ENCODE data around the gene PRKCZ. TPM values are rescaled to one million over a fixed set of nuclear protein-coding genes. Genes with fewer than 3 reads are reported as not detected.

PRKCZ gene
- total RNA-seq, 1 experiment from 2014 or later = 0.83 TPM

- H3K9me3 ChIP-seq (replicated peaks) = no peaks in the 10 kb centered on the region
- peaks cover 16% of the 10 kb centered on the region for H3K27me3 ChIP-seq
- peak overlapping the region; percentile 12; the same call in 1 of the 2 replicates for H3K4me3 ChIP-seq
- H3K36me3 ChIP-seq = no peaks in the 10 kb centered on the region
- DNase-seq = peak; percentile 50 to 63
- peaks cover 6% of the 10 kb centered on the region; the same call in 1 of the 2 replicates for H3K4me1 ChIP-seq
- no peak overlapping the region for H3K27ac ChIP-seq
These were observed 9.2 kb downstream of the PRKCZ start for GRCh38 chr1:2059290-2059953.

GRCh38 chr1:2060072-2060471, 9.9 kb downstream of the PRKCZ start:
- H3K36me3 ChIP-seq = no peaks in the 10 kb centered on the region
- H3K4me3 ChIP-seq = peak overlapping the region; percentile 12; the same call in 1 of the 2 replicates
- peaks cover 16% of the 10 kb centered on the region for H3K27me3 ChIP-seq
- H3K4me1 ChIP-seq = peaks cover 6% of the 10 kb centered on the region; the same call in 1 of the 2 replicates
- DNase-seq = no peak
- no peaks in the 10 kb centered on the region for H3K9me3 ChIP-seq (replicated peaks)
- H3K27ac ChIP-seq = no peak overlapping the region

GRCh38 chr1:2060535-2060934, 10.3 kb downstream of the PRKCZ start:
- peaks cover 16% of the 10 kb centered on the region for H3K27me3 ChIP-seq
- H3K4me3 ChIP-seq = no peak overlapping the region
- no peak overlapping the region for H3K27ac ChIP-seq
- no peaks in the 10 kb centered on the region for H3K9me3 ChIP-seq (replicated peaks)
- no peaks in the 10 kb centered on the region for H3K36me3 ChIP-seq
- no peak for DNase-seq
- H3K4me1 ChIP-seq = peaks cover 6% of the 10 kb centered on the region; the same call in 1 of the 2 replicates

GRCh38 chr1:2061065-2061778, 11.0 kb downstream of the PRKCZ start:
- no peak overlapping the region for H3K27ac ChIP-seq
- H3K27me3 ChIP-seq = peaks cover 16% of the 10 kb centered on the region
- H3K36me3 ChIP-seq = no peaks in the 10 kb centered on the region
- H3K4me1 ChIP-seq = peaks cover 6% of the 10 kb centered on the region; the same call in 1 of the 2 replicates
- no peak overlapping the region for H3K4me3 ChIP-seq
- no peak for DNase-seq
- H3K9me3 ChIP-seq (replicated peaks) = peaks cover 4% of the 10 kb centered on the region; the same call in 1 of the 2 replicates

- Histone ChIP-seq H3K4me3 (no peak overlapping the region), H3K36me3 (no peaks in the 10 kb centered on the region), H3K9me3 (replicated peaks) (peaks cover 4% of the 10 kb centered on the region; the same call in 1 of the 2 replicates), H3K4me1 (no peaks in the 10 kb centered on the region), H3K27me3 (peaks cover 7% of the 10 kb centered on the region; the same call in 1 of the 2 replicates), H3K27ac (no peak overlapping the region)
- DNase-seq = no peak
These were observed 15.5 kb downstream of the PRKCZ start for GRCh38 chr1:2065699-2066098.

GRCh38 chr1:2067393-2067792, 17.2 kb downstream of the PRKCZ start:
- peaks cover 17% of the 10 kb centered on the region for H3K27me3 ChIP-seq

GRCh38 chr1:2067981-2068380, 17.8 kb downstream of the PRKCZ start:
- Histone ChIP-seq H3K27ac (no peak overlapping the region), H3K36me3 (no peaks in the 10 kb centered on the region), H3K27me3 (peaks cover 23% of the 10 kb centered on the region), H3K4me3 (no peak overlapping the region), H3K9me3 (replicated peaks) (peaks cover 4% of the 10 kb centered on the region; the same call in 1 of the 2 replicates), H3K4me1 (no peaks in the 10 kb centered on the region)
- DNase-seq = no peak

More at GRCh38 chr1:2067393-2067792, 17.2 kb downstream of the PRKCZ start:
- no peak overlapping the region for H3K27ac ChIP-seq
- no peak overlapping the region for H3K4me3 ChIP-seq
- H3K36me3 ChIP-seq = no peaks in the 10 kb centered on the region
- peaks cover 4% of the 10 kb centered on the region; the same call in 1 of the 2 replicates for H3K9me3 ChIP-seq (replicated peaks)
- DNase-seq = no peak
- H3K4me1 ChIP-seq = no peaks in the 10 kb centered on the region

GRCh38 chr1:2068951-2069350, 18.7 kb downstream of the PRKCZ start:
- peaks cover 32% of the 10 kb centered on the region for H3K27me3 ChIP-seq
- no peak for DNase-seq
- no peak overlapping the region for H3K4me3 ChIP-seq
- no peaks in the 10 kb centered on the region for H3K36me3 ChIP-seq
- no peaks in the 10 kb centered on the region for H3K4me1 ChIP-seq
- peaks cover 4% of the 10 kb centered on the region; the same call in 1 of the 2 replicates for H3K9me3 ChIP-seq (replicated peaks)
- no peak overlapping the region for H3K27ac ChIP-seq

- no peak overlapping the region for H3K27ac ChIP-seq
- H3K36me3 ChIP-seq = no peaks in the 10 kb centered on the region
- peaks cover 39% of the 10 kb centered on the region for H3K27me3 ChIP-seq
These were observed 19.8 kb downstream of the PRKCZ start for GRCh38 chr1:2070016-2070415.

GRCh38 chr1:2070800-2071530, 20.8 kb downstream of the PRKCZ start:
- Histone ChIP-seq H3K4me3 (no peak overlapping the region), H3K27ac (no peak overlapping the region), H3K9me3 (replicated peaks) (peaks cover 2% of the 10 kb centered on the region; the same call in 1 of the 2 replicates), H3K27me3 (peaks cover 44% of the 10 kb centered on the region), H3K36me3 (no peaks in the 10 kb centered on the region), H3K4me1 (no peaks in the 10 kb centered on the region)
- no peak for DNase-seq

More at GRCh38 chr1:2070016-2070415, 19.8 kb downstream of the PRKCZ start:
- H3K9me3 ChIP-seq (replicated peaks) = peaks cover 4% of the 10 kb centered on the region; the same call in 1 of the 2 replicates
- DNase-seq = no peak
- H3K4me3 ChIP-seq = no peak overlapping the region
- H3K4me1 ChIP-seq = no peaks in the 10 kb centered on the region

- Histone ChIP-seq H3K27ac (no peak overlapping the region), H3K4me3 (no peak overlapping the region), H3K4me1 (no peaks in the 10 kb centered on the region), H3K36me3 (no peaks in the 10 kb centered on the region), H3K27me3 (peaks cover 44% of the 10 kb centered on the region), H3K9me3 (replicated peaks) (no peaks in the 10 kb centered on the region)
- DNase-seq = no peak
These were observed 22.0 kb downstream of the PRKCZ start for GRCh38 chr1:2072109-2072806.

GRCh38 chr1:2072891-2073290, 22.7 kb downstream of the PRKCZ start:
- no peak overlapping the region for H3K27ac ChIP-seq
- no peak overlapping the region for H3K4me3 ChIP-seq
- peaks cover 3% of the 10 kb centered on the region; the same call in 1 of the 2 replicates for H3K9me3 ChIP-seq (replicated peaks)
- DNase-seq = no peak
- H3K4me1 ChIP-seq = no peaks in the 10 kb centered on the region
- no peaks in the 10 kb centered on the region for H3K36me3 ChIP-seq
- peaks cover 44% of the 10 kb centered on the region for H3K27me3 ChIP-seq

GRCh38 chr1:2073382-2074230, 23.4 kb downstream of the PRKCZ start:
- H3K4me3 ChIP-seq = no peak overlapping the region
- H3K9me3 ChIP-seq (replicated peaks) = peaks cover 10% of the 10 kb centered on the region
- peak; percentile 67 for DNase-seq
- no peaks in the 10 kb centered on the region for H3K4me1 ChIP-seq
- no peak overlapping the region for H3K27ac ChIP-seq
- peaks cover 44% of the 10 kb centered on the region for H3K27me3 ChIP-seq
- H3K36me3 ChIP-seq = no peaks in the 10 kb centered on the region
